ENCODE measurements around the gene CPHXL.

Gene CPHXL

DNA sequence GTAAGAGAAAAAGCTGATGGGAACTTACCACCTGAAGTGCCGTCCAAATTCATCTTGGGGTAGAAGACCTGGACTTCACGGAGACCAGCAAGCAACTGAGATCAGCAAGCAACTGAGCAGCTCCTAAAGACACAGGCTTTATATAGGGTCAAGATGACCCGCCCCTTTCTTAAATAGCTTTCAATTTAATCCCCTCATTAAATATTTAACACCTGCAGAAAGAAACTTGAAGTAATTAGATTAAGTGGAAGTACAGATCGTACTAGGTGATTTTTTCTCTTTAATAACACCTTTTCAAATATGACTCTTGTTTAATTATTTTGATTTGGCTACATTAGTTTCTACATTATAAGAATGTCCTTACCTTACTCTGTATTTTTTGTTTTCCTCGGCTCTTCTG lies at the start of gene CPHXL:
Gene CPHXL (minus strand): TSS at position 101 of the 400 bp plus-strand sequence. CDS start 48 bp downstream, at position 53.
- DNase-seq: no peak

DNA sequence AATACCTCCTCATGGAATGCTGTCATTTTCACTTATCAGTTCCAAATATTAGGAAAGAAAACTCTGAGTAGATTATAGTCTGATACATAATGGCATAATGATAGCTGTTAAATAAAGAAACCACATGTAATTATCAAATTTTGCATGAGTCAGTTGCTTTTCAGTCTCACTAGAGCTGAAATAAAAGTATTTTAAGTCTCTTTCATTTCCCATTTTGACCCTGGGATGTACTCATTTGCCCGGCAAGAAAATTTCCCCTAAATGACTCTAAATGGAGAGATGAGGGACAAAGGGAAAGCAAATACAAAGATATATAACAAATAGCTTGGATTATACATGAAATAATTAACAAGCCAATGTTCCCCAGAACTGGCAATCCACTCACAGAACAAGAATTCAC lies 47.9 kb upstream of the CPHXL start:
- DNase-seq: no peak

DNA sequence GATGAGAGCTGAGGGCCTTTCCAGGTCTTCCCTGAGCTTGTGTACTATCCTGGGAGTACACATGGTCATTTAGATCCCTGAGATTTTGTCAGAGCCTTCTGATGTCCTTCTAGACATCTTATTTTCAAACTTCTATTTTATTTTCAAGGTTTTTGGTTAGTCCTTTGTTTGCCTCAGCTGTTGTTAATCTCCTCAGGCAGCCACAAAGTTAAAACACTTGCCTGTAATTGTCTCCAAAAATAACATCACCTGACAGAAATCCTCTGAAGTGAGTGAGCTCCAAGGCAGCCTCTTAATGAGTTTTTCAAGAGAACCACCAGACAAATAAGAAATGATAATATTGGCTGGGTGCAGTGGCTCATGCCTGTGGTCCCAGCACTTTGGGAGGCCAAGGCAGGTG lies 43.8 kb upstream of the CPHXL start:
- no peak for DNase-seq

DNA sequence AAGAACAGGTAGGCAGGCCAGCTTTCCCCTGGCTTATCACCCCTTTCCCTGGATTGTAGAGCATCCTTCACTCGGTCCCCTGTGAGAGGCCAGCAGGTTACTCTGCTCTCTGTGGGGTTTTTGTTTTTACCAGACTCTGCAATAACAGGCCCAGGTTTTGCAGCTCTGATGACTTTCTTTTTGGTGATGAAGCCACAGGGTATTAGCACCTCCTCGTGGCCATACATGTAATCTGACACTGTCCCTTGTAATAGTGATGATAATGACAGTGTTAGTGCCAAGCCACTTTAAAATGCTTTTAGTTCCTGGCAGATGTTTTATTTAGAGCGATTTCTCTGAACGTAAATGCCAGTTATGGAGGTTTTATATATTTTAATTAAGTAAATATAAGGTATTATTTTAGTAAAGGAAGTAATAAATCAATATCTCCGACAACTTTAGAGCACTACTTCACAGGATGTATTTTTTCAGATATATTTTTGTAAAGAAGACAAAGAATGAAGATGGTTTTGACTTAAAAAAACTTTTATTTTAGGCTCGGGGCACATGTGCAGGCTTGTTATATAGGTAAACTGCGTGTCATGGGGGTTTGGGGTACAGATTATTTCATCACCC lies 38.0 kb upstream of the CPHXL start:
- peak; percentile 54 for DNase-seq

DNA sequence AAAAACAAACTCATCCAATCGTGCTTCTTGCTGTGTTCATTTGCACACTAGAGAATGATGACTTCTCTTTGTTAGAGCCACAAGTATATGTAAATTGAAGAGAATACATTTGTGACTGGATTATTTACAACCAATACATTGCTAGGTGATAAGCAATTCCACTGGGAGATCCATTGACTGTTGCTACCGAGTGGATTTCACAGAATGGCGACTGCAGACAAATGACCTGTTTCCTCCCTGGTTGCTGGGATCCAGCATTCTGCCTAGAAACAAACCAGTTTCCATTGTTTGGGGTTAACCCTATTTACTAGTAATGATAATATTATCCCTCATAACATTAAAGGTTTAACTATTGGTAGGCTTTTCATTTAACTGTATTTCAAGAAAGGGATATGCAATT lies 36.9 kb upstream of the CPHXL start:
- DNase-seq: no peak

DNA sequence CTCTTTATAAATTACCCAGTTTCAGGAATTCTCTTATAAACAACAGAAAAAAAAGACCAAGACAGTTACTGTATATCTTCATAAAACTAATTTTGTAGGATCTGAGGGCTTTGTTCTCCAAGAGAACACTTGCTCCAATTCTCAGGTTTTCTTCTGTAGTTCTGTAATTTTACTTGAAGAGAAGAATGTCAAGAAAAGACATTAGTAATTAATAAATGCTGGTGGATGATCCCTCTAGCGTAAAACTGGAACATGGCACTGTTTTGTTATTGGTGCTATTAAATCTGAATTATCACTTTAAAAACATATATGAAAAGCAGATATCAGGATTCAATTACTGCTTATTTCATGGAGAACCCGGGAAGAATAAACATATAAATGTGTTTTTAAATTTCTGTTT lies 36.5 kb upstream of the CPHXL start:
- no peak for DNase-seq

DNA sequence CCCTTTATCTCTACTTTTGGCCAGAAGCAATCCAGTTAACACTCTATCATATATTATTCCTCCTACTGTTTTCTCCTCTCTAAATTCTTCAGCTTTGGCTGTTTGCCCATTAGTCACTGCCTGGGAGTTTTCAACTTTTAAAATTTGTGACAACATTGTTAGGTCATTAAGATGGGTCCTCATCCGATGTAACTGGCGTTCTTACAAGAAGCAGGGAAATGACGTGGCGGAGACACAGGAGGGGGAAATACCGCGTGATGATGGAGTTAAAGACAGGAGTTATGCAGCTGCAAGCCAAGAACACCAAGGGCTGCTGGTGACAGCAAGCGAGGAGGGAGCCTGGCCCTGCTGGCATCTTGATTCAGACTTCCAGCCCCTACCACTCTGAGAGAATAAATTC lies 34.8 kb upstream of the CPHXL start:
- DNase-seq: peak; percentile 3

DNA sequence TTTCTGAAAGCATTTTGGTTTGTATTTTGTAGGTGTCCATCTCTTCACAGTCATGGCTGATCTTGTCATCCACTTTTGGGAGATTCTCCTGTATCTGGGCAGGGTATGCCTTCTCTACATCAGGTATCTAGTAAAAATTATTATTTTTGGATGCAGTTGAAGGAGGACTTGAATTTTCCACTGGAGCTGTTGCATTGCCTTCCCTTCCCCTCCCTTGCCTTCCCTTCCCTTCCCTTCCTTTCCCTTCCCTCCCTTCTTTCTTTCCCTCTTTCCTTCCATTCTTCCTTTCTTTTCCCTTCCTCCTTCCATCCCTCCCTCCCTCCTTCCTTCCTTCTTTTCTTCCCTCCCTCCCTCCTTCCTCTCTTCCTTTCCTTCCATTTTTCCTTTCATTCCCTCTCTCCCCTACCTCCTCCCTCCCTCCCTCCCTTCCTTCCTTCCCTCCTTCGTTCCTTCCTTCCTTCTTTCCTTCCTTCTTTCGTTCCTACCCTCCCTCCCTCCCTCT lies 33.8 kb upstream of the CPHXL start:
- no peak for DNase-seq

DNA sequence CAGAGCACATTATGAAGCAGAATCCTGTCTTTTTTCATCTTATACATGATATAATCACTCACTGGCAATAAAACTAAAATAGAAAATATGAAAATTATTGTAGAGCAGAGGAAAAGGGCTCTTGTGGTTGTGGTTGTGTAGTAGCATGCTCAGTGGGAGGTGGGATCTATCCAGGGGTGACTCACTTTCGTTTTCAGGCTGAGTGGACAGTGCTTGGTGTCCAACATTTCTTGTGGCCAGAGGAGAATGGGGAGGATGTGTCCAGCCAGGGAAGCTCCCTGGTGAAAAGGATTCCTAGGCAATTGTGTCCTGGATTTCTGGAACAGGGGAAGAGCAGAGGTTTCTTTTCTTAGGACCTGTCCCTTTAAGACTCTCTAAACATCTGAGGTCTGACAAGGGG lies 31.9 kb upstream of the CPHXL start:
- DNase-seq: peak; percentile 29

DNA sequence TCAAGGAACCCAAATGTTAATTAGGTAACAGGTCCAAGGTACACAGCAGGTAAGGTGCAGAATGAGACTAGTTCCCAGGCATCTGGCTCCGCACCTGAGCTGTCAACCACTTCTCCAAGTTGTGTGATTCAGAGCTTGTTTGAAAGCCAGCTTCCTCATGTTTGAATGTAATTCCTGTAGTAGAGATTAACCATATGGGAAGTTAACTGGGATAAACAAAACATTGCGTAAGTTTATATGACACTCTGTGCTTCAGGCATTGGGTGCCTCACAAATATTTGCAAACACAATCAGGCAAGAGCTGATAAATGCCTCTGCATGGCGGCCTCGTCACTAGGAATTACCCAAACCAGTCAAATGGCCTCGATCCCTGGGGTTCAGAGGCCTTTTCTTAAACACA lies 27.9 kb upstream of the CPHXL start:
- peak; percentile 11 for DNase-seq

DNA sequence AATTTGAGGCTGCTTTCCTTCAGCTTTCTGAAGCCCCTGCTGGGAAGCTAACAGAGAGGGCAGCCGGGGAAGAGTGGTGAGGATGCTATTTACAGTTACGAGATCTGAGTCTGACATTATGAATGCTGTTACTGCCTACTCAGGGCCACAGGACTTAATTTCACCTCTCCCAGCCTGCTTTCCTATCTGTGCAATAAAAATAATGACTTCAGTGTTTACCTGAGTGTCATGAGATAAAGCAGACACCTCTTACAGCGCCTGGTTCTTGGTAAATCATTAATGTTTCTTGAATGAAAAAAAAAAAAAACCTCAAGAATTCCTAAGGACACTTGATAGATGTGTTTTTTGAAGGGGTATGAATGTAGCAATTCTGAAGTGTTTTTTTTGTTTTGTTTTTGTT lies 24.2 kb upstream of the CPHXL start:
- DNase-seq: no peak

DNA sequence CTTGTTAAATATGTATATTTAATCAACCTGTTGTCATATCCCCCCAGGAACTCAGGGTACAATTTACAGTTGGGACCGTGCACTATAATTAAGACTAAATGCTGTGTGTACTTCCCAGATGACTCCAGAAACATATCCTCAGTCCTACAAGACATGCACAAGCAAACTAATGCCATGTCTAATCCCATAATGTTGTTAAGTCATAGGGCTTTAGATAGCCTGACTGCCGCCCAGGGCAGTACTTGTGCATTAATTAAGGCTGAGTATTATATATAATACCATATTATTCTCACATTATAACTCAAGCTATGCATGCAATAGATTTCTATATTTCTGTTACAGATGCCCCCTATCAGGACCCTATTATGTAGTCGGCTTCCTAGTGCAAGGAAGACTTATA lies 20.1 kb upstream of the CPHXL start:
- DNase-seq: no peak

DNA sequence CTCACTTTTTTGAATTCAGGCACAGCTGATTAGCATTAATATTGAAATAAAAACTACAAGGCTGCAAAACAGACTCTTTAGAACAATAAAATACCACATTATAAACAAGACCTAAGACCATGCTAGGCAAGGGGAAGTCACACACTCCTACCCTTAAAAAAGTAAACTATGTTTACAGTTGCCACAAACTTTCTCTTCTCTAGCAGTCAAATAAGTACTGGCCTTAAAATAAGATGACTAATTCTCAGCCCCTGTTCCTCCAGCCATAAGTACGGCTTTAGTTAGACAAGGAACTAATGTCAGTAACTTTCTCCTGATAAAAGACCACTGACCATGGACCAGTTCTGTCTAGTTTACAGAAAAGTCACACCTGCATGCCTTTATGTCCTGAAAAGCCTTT lies 19.5 kb upstream of the CPHXL start:
- DNase-seq: no peak

DNA sequence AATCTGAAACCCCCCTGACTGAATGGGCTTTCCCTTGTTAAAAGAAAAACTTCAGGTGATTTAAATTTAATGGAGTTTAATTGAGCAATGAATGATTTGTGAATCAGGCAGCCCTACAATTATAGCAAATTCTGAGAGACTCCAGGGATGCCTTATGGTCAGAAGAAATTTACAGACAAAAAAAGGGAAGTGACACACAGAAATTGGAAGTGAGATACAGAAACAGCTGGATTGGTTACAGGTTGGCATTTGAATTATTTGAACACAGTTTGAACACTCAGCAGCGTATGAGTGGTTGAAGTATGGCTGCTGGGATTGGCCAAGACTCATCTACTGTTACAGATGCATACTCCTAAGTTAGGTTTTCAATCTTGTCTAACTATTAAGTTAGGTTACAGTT lies 19.0 kb upstream of the CPHXL start:
- no peak for DNase-seq

DNA sequence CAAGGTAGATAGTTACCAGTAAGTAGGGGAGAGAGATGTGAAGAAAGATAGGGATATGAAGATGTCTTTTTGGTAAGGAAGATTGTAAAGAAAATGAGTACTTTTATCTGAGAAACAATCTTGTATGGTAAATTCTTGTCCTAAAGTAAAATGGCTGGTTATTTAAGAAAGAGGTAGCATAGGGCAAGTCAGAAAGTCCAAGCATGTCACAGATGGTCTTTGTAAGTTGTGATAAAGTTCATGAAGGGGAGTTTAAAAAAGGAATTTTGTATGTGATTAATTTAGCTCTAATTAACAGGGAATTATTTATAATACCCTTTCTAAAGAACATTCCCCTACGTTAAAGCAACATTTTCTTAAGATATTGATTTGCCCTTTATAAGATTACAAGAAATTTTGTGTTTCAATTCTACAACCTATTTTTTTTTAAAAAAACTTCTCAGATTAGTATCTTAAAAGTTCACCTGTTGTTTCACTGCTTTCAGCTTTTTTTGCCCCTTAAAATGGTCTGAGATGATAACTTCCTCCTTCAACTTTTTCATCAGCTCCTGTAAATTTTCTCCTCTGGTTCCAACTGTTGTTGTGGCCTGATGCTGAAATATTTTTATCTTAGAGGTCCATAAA lies 16.2 kb upstream of the CPHXL start:
- DNase-seq: no peak

DNA sequence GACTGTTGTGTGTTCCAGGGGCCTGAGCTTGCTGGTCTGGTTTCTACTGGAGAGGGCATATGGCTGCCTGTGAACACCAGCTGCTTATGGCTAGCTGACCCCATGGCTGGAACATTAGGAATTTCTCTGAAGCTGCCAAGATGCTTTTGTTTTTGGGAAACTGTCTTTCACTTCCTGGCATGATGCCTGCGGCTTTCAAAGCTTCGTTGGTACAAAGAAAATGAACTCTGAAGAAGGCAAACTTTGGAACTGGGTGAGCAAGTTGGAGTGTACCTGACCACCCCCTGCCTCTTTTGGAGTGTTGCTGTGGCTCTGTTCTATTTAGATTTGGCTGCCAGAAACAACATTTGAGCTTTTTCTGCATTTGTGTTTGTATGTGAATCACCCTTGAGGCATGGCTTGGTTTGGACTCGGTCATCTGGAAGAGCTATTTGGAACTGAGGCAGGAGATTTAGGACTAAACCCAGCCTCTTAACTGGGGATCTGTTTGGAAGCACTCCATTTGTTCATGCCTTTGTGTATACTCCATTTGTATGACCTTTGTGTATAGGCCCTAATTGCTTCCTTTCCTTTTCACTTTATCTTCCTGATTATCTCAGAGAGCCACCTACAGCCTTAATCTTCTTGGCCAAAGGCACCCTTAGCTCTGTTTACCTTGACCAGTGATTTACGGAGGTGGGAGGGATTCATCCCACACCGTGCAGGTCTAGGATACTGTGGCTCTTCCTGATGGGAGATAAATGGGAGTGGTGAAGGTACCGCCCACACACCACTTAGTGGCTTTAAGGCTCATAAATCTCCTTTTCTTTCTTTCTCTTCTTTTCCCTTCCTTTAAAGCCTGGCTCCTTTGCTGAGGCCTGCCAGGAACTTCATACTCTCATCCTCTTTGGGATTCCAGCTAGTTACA lies 7.3 kb upstream of the CPHXL start:
- DNase-seq: peak; percentile 36

DNA sequence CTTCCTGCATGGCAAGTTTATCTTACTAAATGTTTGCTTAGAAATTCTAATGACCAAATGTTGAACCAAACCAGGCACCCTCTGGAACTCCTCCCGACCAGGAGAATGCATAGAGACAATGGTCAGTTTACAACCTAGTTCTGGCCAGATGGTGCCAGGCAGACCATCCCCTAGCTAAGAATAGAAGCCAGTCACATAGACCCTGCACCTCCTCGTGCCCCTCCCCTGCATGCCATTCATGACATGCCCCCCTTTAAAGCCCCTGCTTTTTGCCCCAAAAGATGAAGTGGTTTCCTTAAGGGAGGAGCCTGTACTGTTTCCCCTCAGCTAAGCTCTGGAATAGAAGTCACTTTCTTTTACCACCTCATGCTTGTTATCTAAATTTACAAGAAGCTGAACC lies 6.6 kb upstream of the CPHXL start:
- DNase-seq: no peak

DNA sequence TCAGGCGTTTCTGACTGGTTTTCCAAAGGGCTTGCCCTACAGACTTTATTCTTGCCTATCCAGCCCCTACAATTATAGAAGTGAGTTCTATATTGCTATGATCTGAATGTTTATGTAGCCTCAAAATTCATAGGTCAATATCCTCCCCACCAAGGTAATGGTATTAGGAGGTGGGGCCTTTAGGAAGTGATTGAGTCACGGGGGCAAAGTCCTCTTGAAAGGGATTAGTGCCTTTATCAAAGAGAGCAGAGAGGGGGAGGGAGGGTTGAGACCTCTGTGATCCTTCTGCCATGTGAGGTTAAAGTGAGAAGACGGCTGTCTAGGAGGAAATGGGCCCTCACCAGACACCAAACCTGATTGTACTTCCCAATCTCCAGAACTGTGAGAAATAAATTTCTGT lies 931 bp upstream of the CPHXL start:
- no peak for DNase-seq

DNA sequence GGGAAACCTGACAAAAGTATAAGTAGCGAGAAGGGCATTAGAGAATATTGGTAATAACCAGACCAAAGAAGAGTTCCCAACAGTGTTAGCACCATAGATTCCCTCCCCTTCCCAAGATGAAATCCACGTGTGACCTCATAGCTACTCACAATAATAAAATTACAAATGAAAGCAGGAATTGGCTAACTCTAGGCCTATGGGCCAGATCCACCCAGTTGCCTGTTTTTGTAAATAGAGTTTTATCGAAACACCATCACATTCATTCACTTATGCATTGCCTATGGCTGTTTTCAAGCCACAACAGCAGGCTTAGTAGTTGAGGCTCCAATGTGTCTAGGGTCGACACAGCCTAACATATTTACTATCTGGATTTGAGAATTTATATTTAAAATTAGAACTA lies 7.8 kb downstream of the CPHXL start:
- DNase-seq: no peak

DNA sequence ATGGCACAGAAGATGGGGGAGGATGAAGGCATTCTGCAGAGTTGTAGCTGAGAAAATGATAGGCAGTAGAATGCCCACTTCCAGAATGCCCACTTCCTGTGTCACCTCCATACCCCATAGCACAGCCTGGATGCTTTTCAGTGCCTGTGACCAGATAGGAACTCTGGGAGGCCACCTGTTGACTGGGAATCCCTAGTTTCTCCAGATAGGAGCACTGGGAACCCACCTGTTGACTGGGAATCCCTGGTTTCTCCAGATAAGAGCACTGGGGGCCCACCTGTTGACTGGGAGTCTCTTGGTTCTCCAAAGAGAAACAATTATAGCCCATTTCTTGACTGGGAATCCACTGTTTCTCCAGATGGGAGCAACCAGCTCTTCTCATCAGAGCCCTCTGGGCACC lies 11.6 kb downstream of the CPHXL start:
- DNase-seq: no peak

DNA sequence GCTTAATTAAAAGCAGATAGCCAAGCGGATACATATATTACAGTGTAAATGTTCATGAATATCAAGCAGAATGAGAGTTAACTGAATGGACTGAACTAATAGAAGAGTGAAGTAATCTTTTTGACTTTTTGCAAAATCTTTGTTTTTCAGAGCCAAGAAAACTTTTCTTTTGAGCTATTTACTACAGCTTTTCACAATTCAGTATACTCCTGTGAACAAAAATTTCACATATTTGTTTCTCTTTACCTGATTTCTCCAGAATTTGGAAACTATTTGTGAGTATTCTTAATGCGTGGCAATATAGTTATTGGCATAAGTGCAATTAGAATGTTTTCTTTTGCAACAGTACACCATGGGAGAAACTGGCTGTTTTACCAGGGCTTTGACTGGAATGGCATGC lies 15.9 kb downstream of the CPHXL start:
- no peak for DNase-seq

DNA sequence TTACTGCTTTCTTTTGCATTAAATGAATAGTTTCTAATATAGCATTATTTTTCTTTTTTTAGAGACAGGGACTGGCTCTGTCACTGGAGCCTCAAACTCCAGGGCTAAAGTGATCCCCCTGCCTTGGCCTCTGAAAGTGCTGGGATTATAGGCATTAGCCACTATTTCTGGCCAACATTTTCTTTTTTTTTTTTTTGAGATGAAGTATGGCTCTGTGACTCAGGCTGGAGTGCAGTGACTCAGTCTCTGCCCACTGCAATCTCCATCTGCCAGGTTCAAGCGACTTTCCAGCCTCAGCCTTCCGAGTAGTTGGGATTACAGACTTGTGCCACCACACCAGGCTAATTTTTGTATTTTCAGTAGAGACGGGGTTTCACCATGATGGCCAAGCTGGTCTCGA lies 23.0 kb downstream of the CPHXL start:
- DNase-seq: peak; percentile 4

DNA sequence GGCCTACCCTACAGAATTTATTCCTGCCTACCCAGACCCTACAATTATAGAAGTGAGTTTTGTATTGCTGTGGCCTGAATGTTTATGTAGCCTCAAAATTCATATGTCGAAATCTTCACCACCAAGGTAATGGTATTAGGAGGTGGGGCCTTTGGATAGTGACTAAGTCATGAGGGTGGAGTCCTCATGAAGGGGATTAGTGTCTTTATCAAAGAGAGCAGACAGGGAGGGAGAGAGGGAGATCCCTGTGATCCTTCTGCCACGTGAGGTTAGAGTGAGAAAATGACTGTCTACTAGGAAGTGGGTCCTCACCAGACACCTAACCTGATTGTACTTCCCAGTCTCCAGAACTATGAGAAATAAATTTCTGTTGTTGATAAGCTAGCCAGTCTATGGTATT lies 24.0 kb downstream of the CPHXL start:
- DNase-seq: no peak

DNA sequence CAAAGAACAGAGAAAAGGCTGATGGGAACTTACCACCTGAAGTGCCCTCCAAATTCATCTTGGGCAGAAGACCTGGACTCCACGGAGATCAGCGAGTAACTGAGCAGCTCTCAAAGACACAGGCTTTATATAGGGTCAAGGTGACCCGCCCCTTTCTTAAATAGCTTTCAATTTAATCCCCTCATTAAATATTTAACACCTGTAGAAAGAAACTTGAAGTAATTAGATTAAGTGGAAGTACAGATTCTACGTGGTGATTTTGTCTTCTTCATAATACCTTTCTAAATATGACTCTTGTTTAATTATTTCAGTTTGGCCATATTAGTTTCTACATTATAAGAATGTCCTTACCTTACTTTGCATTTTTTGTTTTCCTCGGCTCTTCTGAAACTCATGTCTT lies 24.9 kb downstream of the CPHXL start, which contains the start of gene DUXB:
Gene DUXB (minus strand): TSS at position 101 of the 400 bp plus-strand sequence. CDS start 43 bp downstream, at position 58.
- DNase-seq: no peak

Measured in EL (cell line).